Endodermal cell (in vitro differentiated cells): Measurements from ENCODE around the gene YJU2. TPM values are rescaled to one million over a fixed set of nuclear protein-coding genes. Genes with fewer than 3 reads are reported as not detected.
A peak's percentile ranks its signal among the peaks of the same experiment; 100 is the strongest.

ENCODE experiments used
- DNase-seq: peaks from one replicate; pipeline ENCODE4 v3.0.0-alpha.2; 2017
- H3K27ac ChIP-seq: 2 replicates; pipeline ENCODE4 v1.5.1; 2013; ENCODE audit warnings: mild to moderate bottlenecking, low read depth, low read length, moderate library complexity
- H3K27me3 ChIP-seq: 2 replicates; pipeline ENCODE4 v1.6.1; 2013; ENCODE audit warnings: mild to moderate bottlenecking, low read length, moderate library complexity; ENCODE audit not compliant: insufficient read depth, control insufficient read depth, poor library complexity, severe bottlenecking
- H3K36me3 ChIP-seq: 2 replicates; pipeline ENCODE4 v1.7.0; 2013; ENCODE audit warnings: mild to moderate bottlenecking, low read length, moderate library complexity; ENCODE audit not compliant: control insufficient read depth, insufficient read depth
- H3K4me1 ChIP-seq: one replicate; pipeline ENCODE4 v1.7.0; 2013; ENCODE audit warnings: low read length; ENCODE audit not compliant: control insufficient read depth, insufficient read depth
- H3K4me3 ChIP-seq: 2 replicates; pipeline ENCODE4 v1.5.1; 2013; ENCODE audit warnings: mild to moderate bottlenecking, low read length, moderate library complexity
- H3K9ac ChIP-seq: 2 replicates; pipeline ENCODE4 v1.6.1; 2013; ENCODE audit warnings: mild to moderate bottlenecking, low read length, moderate library complexity; ENCODE audit not compliant: poor library complexity, severe bottlenecking; ENCODE audit errors: extremely low read depth
- H3K9me3 ChIP-seq: 2 replicates; pipeline ENCODE4 v1.6.1; 2013; ENCODE audit warnings: mild to moderate bottlenecking, low read length, moderate library complexity; ENCODE audit not compliant: control insufficient read depth
- H3K27ac Mint-ChIP-seq: 2 replicates; pipeline ENCODE4 v1.8.0; 2020; ENCODE audit warnings: mixed read lengths
- H3K27me3 Mint-ChIP-seq: 2 replicates; pipeline ENCODE4 v1.8.0; 2021; ENCODE audit warnings: mild to moderate bottlenecking, mixed read lengths; ENCODE audit not compliant: insufficient read depth
- H3K36me3 Mint-ChIP-seq: 2 replicates; pipeline ENCODE4 v1.8.0; 2020; ENCODE audit warnings: low read depth, mixed read lengths
- H3K4me1 Mint-ChIP-seq: 2 replicates; pipeline ENCODE4 v1.8.0; 2020; ENCODE audit warnings: mixed read lengths
- H3K4me3 Mint-ChIP-seq: 2 replicates; pipeline ENCODE4 v1.8.0; 2020; ENCODE audit warnings: mild to moderate bottlenecking, moderate library complexity, mixed read lengths
- H3K9me3 Mint-ChIP-seq: 2 replicates; pipeline ENCODE4 v1.8.0; 2020; ENCODE audit warnings: mild to moderate bottlenecking, mixed read lengths
- WGBS, 2 experiments: methylation state at CpG; one replicate each; pipeline versions ENCODE4 v1.1.5 to v1.1.7; 2013; ENCODE audit warnings: missing lambda C conversion rate in 2 of 2, mixed read lengths in 1 of 2; ENCODE audit not compliant: insufficient coverage in 1 of 2, insufficient read length in 1 of 2; 5-methylcytosine and 5-hydroxymethylcytosine counted together
- total RNA-seq, 2 donors: library from RNA; stranded (reverse); fragmentation: NEBNext Ultra II Directional in 1 of 2; extraction: Animal tissue kit (Norgen Biotek cat#: 25700) in 1 of 2; gene quantifications; 2 replicates in 1 of 2; 3 replicates in 1 of 2; pipeline ENCODE4 v1.2.1, GENCODE V29; 2021
- TF ChIP-seq, protein P1 (sequence below): fragments of 200-600 bp; sonication (generic); conservative IDR thresholded peaks from 2 replicates; pipeline ENCODE4 v1.5.0; 2021; ENCODE audit warnings: antibody characterized with exemption, mild to moderate bottlenecking

The YJU2 gene
- total RNA-seq, 2 donors from 2014 or later = 15.8 to 16.4 TPM

DNA sequence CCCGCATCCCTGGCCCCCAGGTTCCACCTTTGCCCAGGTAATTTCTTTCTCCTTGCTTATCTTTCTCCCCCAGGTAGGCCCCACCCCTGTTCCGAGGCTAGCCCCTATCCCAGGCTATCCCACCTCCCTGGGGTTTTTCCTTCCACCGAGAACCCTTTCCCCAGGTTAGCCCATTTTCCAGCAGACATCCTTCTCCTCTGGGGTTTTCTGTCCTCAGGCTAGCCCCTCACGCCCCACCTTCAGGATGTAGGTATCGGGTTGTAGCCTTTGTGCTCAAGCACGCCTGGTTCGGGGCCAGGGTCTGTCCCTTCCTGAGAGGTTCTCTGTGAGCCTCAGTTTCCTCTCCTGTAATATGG is 58.4 kb downstream of the YJU2 start:
- Mint-ChIP-seq H3K9me3 (no peaks in the 10 kb centered on the region), H3K4me3 (peak overlapping the region; percentile 51), H3K27ac (no peak overlapping the region), H3K27me3 (no peaks in the 10 kb centered on the region), H3K4me1 (peaks cover 6% of the 10 kb centered on the region), H3K36me3 (peaks cover 19% of the 10 kb centered on the region)
- H3K4me3 ChIP-seq = no peak overlapping the region
- no peaks in the 10 kb centered on the region for H3K4me1 ChIP-seq
- no peaks in the 10 kb centered on the region for H3K9me3 ChIP-seq
- TF ChIP-seq, protein P1, sequence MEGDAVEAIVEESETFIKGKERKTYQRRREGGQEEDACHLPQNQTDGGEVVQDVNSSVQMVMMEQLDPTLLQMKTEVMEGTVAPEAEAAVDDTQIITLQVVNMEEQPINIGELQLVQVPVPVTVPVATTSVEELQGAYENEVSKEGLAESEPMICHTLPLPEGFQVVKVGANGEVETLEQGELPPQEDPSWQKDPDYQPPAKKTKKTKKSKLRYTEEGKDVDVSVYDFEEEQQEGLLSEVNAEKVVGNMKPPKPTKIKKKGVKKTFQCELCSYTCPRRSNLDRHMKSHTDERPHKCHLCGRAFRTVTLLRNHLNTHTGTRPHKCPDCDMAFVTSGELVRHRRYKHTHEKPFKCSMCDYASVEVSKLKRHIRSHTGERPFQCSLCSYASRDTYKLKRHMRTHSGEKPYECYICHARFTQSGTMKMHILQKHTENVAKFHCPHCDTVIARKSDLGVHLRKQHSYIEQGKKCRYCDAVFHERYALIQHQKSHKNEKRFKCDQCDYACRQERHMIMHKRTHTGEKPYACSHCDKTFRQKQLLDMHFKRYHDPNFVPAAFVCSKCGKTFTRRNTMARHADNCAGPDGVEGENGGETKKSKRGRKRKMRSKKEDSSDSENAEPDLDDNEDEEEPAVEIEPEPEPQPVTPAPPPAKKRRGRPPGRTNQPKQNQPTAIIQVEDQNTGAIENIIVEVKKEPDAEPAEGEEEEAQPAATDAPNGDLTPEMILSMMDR = no peak
- H3K36me3 ChIP-seq = no peaks in the 10 kb centered on the region
- no peak overlapping the region for H3K27ac ChIP-seq
- H3K9ac ChIP-seq = no peak overlapping the region
- 87 to 98% methylated on average over 6 to 7 of the region's 7 CpGs for WGBS, 2 experiments
- no peaks in the 10 kb centered on the region for H3K27me3 ChIP-seq
- peak; percentile 60 for DNase-seq

DNA sequence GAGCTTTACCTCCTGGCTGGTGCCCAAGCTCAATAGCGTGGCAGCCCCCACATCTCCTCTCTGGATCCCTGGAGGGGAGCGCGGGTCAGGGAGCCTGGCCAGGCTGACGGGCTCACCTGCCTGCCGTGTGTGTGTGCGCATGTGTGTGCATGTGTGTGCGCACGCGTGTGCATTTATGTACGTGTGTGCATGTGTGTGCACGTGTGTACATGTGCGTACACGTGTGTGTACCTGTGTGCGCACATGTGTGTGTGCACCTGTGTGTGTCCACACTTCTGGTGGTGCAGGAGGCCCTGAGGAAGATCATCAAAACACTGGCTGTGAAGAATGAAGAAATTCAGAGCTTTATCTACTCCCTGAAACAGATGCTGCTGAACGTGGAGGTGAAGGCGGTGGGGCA is 58.8 kb downstream of the YJU2 start:
- H3K36me3 Mint-ChIP-seq = peaks cover 23% of the 10 kb centered on the region
- H3K27me3 ChIP-seq = no peaks in the 10 kb centered on the region
- no peak overlapping the region for H3K9ac ChIP-seq
- peaks cover 6% of the 10 kb centered on the region for H3K4me1 Mint-ChIP-seq
- WGBS, 2 experiments = 92 to 94% methylated on average over 12 to 16 of the region's 16 CpGs
- no peak overlapping the region for H3K4me3 ChIP-seq
- H3K27me3 Mint-ChIP-seq = no peaks in the 10 kb centered on the region
- peak overlapping the region; percentile 51 for H3K4me3 Mint-ChIP-seq
- H3K9me3 ChIP-seq = no peaks in the 10 kb centered on the region
- peaks cover 4% of the 10 kb centered on the region for H3K9me3 Mint-ChIP-seq
- no peak for DNase-seq
- H3K27ac Mint-ChIP-seq = no peak overlapping the region
- no peak overlapping the region for H3K27ac ChIP-seq
- peaks cover 3% of the 10 kb centered on the region for H3K36me3 ChIP-seq
- H3K4me1 ChIP-seq = no peaks in the 10 kb centered on the region
- TF ChIP-seq, protein P1 = no peak

DNA sequence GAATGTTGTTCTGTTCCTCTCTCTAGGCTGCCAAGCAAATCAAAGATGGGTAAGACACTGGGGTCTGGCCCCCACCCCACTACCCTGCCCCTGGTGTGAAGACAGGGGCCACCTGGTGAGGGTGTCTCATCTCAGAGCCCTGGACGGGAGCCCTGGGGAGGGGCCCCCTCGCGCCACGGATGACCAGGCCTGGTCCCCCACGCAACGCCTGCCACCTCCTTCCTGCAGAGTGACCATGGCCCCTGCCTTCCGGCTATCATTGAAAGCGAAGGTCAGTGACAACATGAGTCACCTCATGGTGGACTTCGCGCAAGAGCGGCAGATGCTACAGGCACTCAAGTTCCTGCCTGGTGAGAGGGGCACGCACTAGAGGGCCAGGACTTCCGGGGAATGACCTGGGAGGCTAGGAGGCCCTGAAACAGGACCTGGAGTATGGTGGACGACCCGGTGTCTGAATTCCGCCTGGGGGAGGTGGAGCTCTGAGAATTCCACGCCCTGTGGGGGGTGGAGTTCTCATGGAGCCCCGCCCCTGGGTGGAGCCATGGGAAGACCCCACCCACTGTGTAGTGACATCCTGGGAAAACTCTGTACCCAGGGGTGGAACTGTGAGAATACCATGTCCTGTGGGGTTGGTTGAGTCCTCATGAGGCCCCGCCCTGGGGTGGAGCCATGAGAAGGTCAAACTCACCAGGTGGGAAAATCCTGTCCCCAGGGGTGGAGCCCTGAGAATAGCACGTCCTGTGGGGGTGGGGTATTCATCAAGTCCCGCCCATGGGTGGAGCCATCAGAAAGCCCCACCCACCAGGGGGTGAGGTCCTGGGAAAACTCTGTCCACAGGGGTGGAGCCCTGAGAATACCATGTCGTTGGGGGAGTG is 63.6 kb downstream of the YJU2 start:
- peaks cover 5% of the 10 kb centered on the region for H3K9me3 Mint-ChIP-seq
- TF ChIP-seq, protein P1 = no peak
- Histone ChIP-seq H3K27ac (no peak overlapping the region), H3K4me3 (no peak overlapping the region), H3K9ac (no peak overlapping the region), H3K27me3 (no peaks in the 10 kb centered on the region), H3K9me3 (no peaks in the 10 kb centered on the region), H3K36me3 (peaks cover 5% of the 10 kb centered on the region), H3K4me1 (no peaks in the 10 kb centered on the region)
- H3K4me3 Mint-ChIP-seq = no peak overlapping the region
- peaks cover 45% of the 10 kb centered on the region for H3K36me3 Mint-ChIP-seq
- DNase-seq = peak; percentile 87
- no peaks in the 10 kb centered on the region for H3K4me1 Mint-ChIP-seq
- H3K27me3 Mint-ChIP-seq = no peaks in the 10 kb centered on the region
- WGBS, 2 experiments = 93 to 94% methylated on average over 16 to 22 of the region's 22 CpGs
- H3K27ac Mint-ChIP-seq = no peak overlapping the region
